Measurements from ENCODE around the gene WASL.
"Not testable (repeated sequence)": the region's sequence is repeated elsewhere in the genome, so short reads cannot be mapped to it uniquely, and the experiment has no call there.

WASL gene

GRCh38 chr7:123635551-123636359 is 113.0 kb downstream of the WASL start:
- in situ Hi-C loops (cut with HindIII; ENCODE audit: low sequenced_read_pairs) = no loop called here

GRCh38 chr7:123634011-123634573 is 114.7 kb downstream of the WASL start:
- in situ Hi-C loops (cut with HindIII; ENCODE audit: low sequenced_read_pairs) = not testable (repeated sequence)

- in situ Hi-C loops (cut with HindIII; ENCODE audit: low sequenced_read_pairs) = no loop called here
Measured at GRCh38 chr7:123633553-123633952, 115.2 kb downstream of the WASL start.

- in situ Hi-C loops (cut with HindIII; ENCODE audit: low sequenced_read_pairs) = no loop called here
Measured at GRCh38 chr7:123632808-123633207, 116.0 kb downstream of the WASL start.
